SK-N-SH treated with all-trans-retinoic acid at 6 μM for 48 hours (cell line): ENCODE measurements around the gene OR4D6.

Source experiments
- ATAC-seq: fragments of 200-7000 bp; cut with Tn5 transposase; 3 replicates; pipeline ENCODE4 v1.9.1; 2020; ENCODE audit warnings: mild to moderate bottlenecking, moderate library complexity
- ARNTL ChIP-seq: fragments of 450-650 bp; formaldehyde crosslinking; IDR thresholded peaks from 2 replicates; pipeline ENCODE4 v1.5.0; 2020; ENCODE audit warnings: low read depth, mild to moderate bottlenecking, moderate library complexity, borderline replicate concordance
- BACH2 ChIP-seq: fragments of 250-450 bp; sonication (Bioruptor Pico); IDR thresholded peaks from 2 replicates; pipeline ENCODE4 v1.9.0; 2021; ENCODE audit warnings: mild to moderate bottlenecking, borderline replicate concordance
- CSDC2 ChIP-seq: fragments of 250-450 bp; sonication (Bioruptor Pico); IDR thresholded peaks from 2 replicates; pipeline ENCODE4 v1.5.0; 2020; ENCODE audit warnings: mild to moderate bottlenecking, moderate library complexity
- ESRRG ChIP-seq: fragments of 250-450 bp; sonication (Bioruptor Pico); IDR thresholded peaks from 2 replicates; pipeline ENCODE4 v1.6.1; 2021; ENCODE audit warnings: mild to moderate bottlenecking
- GLIS3 ChIP-seq: fragments of 250-450 bp; sonication (Bioruptor Pico); IDR thresholded peaks from 2 replicates; pipeline ENCODE4 v1.5.0; 2020; ENCODE audit warnings: mild to moderate bottlenecking, moderate library complexity
- ISL1 ChIP-seq: fragments of 250-450 bp; sonication (Bioruptor Pico); IDR thresholded peaks from 2 replicates; pipeline ENCODE4 v2.1.2; 2022; ENCODE audit warnings: mild to moderate bottlenecking, moderate library complexity
- OSR1 ChIP-seq: fragments of 250-450 bp; sonication (Bioruptor Pico); IDR thresholded peaks from 2 replicates; pipeline ENCODE4 v1.8.0; 2022; ENCODE audit warnings: moderate library complexity, mild to moderate bottlenecking, inconsistent platforms
- PPARA ChIP-seq: fragments of 250-450 bp; sonication (Bioruptor Pico); IDR thresholded peaks from 2 replicates; pipeline ENCODE4 v1.5.0; 2020; ENCODE audit warnings: mild to moderate bottlenecking, borderline replicate concordance
- RARB ChIP-seq: fragments of 250-450 bp; sonication (Bioruptor Pico); IDR thresholded peaks from 2 replicates; pipeline ENCODE4 v1.8.0; 2021; ENCODE audit warnings: mild to moderate bottlenecking, moderate library complexity
- SNAI2 ChIP-seq: fragments of 250-450 bp; sonication (Bioruptor Pico); IDR thresholded peaks from 2 replicates; pipeline ENCODE4 v1.5.0; 2020; ENCODE audit warnings: mild to moderate bottlenecking, moderate library complexity
- TCF4 ChIP-seq: fragments of 250-450 bp; sonication (Bioruptor Pico); IDR thresholded peaks from 2 replicates; pipeline ENCODE4 v1.8.0; 2021; ENCODE audit warnings: mild to moderate bottlenecking, moderate library complexity, borderline replicate concordance
- TOX ChIP-seq: fragments of 250-450 bp; sonication (Bioruptor Pico); IDR thresholded peaks from 2 replicates; pipeline ENCODE4 v1.8.0; 2021; ENCODE audit warnings: mild to moderate bottlenecking, moderate library complexity, borderline replicate concordance
- ZC3H10 ChIP-seq: fragments of 250-450 bp; sonication (Bioruptor Pico); IDR thresholded peaks from 2 replicates; pipeline ENCODE4 v1.5.1; 2021; ENCODE audit warnings: mild to moderate bottlenecking, moderate library complexity
- ZFP3 ChIP-seq: fragments of 250-450 bp; sonication (Bioruptor Pico); IDR thresholded peaks from 2 replicates; pipeline ENCODE4 v1.5.0; 2020; ENCODE audit warnings: mild to moderate bottlenecking, moderate library complexity
- ZFP30 ChIP-seq: fragments of 450-650 bp; formaldehyde crosslinking; IDR thresholded peaks from 2 replicates; pipeline ENCODE4 v1.5.0; 2022; ENCODE audit warnings: mild to moderate bottlenecking, moderate library complexity
- ZNF565 ChIP-seq: fragments of 450-650 bp; formaldehyde crosslinking; conservative IDR thresholded peaks from 2 replicates; pipeline ENCODE4 v1.5.0; 2020; ENCODE audit warnings: low read depth, mild to moderate bottlenecking, moderate library complexity
- ZNF70 ChIP-seq: fragments of 450-650 bp; formaldehyde crosslinking; IDR thresholded peaks from 2 replicates; pipeline ENCODE4 v1.5.0; 2020; ENCODE audit warnings: mild to moderate bottlenecking, moderate library complexity
- ZNF8 ChIP-seq: fragments of 450-650 bp; formaldehyde crosslinking; IDR thresholded peaks from 2 replicates; pipeline ENCODE4 v1.5.0; 2020; ENCODE audit warnings: mild to moderate bottlenecking, moderate library complexity
- TF ChIP-seq, protein P1 (sequence below): fragments of 250-450 bp; sonication (Bioruptor Pico); IDR thresholded peaks from 2 replicates; pipeline ENCODE4 v1.5.1; 2021; ENCODE audit warnings: mild to moderate bottlenecking, moderate library complexity
- TF ChIP-seq, protein P2 (sequence below): fragments of 250-450 bp; sonication (Bioruptor Pico); IDR thresholded peaks from 2 replicates; pipeline ENCODE4 v1.5.1; 2020; ENCODE audit warnings: low read depth, mild to moderate bottlenecking, moderate library complexity
- TF ChIP-seq, protein P3 (sequence below): fragments of 250-450 bp; sonication (Bioruptor Pico); IDR thresholded peaks from 2 replicates; pipeline ENCODE4 v1.5.0; 2020; ENCODE audit warnings: mild to moderate bottlenecking, moderate library complexity
- TF ChIP-seq, protein P4 (sequence below): fragments of 250-450 bp; sonication (Bioruptor Pico); IDR thresholded peaks from 2 replicates; pipeline ENCODE4 v1.8.0; 2021; ENCODE audit warnings: low read depth, mild to moderate bottlenecking, moderate library complexity, borderline replicate concordance
- TF ChIP-seq, protein P5 (sequence below): fragments of 250-450 bp; sonication (Bioruptor Pico); IDR thresholded peaks from 2 replicates; pipeline ENCODE4 v1.8.0; 2020; ENCODE audit warnings: mild to moderate bottlenecking, moderate library complexity, borderline replicate concordance

Gene OR4D6

DNA sequence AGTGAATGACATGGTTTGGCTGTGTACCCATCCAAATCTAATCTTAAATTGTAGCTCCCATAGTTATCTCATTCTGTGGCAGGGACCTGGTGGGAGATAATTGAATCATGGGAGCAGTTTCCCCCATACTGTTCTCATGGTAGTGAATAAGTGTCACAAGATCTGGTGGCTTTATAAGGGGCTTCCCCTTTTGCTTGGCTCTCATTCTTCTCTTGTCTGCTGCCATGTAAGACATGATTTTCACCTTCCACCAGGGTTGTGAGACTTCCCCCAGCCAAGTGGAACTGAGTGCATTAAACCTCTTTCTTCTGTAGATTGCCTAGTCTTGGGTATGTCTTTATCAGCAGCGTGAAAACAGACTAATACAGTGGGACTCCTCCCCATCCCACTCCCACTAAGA, 41.6 kb upstream of the OR4D6 start:
- TF ChIP-seq ARNTL (CRISPR knock-in tag) = no peak
- no peak for TF ChIP-seq RARB (CRISPR knock-in tag)
- TF ChIP-seq SNAI2 (CRISPR knock-in tag) = no peak
- no peak for TF ChIP-seq ZFP3 (CRISPR knock-in tag)
- no peak for TF ChIP-seq ZNF565
- TF ChIP-seq ZFP30 (CRISPR knock-in tag) = no peak
- no peak for TF ChIP-seq BACH2 (CRISPR knock-in tag)
- TF ChIP-seq, protein P1, sequence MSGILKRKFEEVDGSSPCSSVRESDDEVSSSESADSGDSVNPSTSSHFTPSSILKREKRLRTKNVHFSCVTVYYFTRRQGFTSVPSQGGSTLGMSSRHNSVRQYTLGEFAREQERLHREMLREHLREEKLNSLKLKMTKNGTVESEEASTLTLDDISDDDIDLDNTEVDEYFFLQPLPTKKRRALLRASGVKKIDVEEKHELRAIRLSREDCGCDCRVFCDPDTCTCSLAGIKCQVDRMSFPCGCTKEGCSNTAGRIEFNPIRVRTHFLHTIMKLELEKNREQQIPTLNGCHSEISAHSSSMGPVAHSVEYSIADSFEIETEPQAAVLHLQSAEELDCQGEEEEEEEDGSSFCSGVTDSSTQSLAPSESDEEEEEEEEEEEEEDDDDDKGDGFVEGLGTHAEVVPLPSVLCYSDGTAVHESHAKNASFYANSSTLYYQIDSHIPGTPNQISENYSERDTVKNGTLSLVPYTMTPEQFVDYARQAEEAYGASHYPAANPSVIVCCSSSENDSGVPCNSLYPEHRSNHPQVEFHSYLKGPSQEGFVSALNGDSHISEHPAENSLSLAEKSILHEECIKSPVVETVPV = no peak
- TF ChIP-seq OSR1 (CRISPR knock-in tag) = no peak
- no peak for TF ChIP-seq PPARA (CRISPR knock-in tag)
- TF ChIP-seq, protein P2, sequence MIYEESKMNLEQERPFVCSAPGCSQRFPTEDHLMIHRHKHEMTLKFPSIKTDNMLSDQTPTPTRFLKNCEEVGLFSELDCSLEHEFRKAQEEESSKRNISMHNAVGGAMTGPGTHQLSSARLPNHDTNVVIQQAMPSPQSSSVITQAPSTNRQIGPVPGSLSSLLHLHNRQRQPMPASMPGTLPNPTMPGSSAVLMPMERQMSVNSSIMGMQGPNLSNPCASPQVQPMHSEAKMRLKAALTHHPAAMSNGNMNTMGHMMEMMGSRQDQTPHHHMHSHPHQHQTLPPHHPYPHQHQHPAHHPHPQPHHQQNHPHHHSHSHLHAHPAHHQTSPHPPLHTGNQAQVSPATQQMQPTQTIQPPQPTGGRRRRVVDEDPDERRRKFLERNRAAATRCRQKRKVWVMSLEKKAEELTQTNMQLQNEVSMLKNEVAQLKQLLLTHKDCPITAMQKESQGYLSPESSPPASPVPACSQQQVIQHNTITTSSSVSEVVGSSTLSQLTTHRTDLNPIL = no peak
- TF ChIP-seq CSDC2 (CRISPR knock-in tag) = no peak
- TF ChIP-seq, protein P3, sequence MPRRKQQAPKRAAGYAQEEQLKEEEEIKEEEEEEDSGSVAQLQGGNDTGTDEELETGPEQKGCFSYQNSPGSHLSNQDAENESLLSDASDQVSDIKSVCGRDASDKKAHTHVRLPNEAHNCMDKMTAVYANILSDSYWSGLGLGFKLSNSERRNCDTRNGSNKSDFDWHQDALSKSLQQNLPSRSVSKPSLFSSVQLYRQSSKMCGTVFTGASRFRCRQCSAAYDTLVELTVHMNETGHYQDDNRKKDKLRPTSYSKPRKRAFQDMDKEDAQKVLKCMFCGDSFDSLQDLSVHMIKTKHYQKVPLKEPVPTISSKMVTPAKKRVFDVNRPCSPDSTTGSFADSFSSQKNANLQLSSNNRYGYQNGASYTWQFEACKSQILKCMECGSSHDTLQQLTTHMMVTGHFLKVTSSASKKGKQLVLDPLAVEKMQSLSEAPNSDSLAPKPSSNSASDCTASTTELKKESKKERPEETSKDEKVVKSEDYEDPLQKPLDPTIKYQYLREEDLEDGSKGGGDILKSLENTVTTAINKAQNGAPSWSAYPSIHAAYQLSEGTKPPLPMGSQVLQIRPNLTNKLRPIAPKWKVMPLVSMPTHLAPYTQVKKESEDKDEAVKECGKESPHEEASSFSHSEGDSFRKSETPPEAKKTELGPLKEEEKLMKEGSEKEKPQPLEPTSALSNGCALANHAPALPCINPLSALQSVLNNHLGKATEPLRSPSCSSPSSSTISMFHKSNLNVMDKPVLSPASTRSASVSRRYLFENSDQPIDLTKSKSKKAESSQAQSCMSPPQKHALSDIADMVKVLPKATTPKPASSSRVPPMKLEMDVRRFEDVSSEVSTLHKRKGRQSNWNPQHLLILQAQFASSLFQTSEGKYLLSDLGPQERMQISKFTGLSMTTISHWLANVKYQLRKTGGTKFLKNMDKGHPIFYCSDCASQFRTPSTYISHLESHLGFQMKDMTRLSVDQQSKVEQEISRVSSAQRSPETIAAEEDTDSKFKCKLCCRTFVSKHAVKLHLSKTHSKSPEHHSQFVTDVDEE (CRISPR knock-in tag) = no peak
- TF ChIP-seq GLIS3 (CRISPR knock-in tag) = no peak
- TF ChIP-seq ZC3H10 = no peak
- TF ChIP-seq TOX (CRISPR knock-in tag) = no peak
- no peak for TF ChIP-seq ZNF8 (CRISPR knock-in tag)
- TF ChIP-seq ESRRG (CRISPR knock-in tag) = no peak
- TF ChIP-seq, protein P4, sequence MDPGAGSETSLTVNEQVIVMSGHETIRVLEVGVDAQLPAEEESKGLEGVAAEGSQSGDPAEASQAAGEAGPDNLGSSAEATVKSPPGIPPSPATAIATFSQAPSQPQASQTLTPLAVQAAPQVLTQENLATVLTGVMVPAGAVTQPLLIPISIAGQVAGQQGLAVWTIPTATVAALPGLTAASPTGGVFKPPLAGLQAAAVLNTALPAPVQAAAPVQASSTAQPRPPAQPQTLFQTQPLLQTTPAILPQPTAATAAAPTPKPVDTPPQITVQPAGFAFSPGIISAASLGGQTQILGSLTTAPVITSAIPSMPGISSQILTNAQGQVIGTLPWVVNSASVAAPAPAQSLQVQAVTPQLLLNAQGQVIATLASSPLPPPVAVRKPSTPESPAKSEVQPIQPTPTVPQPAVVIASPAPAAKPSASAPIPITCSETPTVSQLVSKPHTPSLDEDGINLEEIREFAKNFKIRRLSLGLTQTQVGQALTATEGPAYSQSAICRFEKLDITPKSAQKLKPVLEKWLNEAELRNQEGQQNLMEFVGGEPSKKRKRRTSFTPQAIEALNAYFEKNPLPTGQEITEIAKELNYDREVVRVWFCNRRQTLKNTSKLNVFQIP (CRISPR knock-in tag) = no peak
- no peak for TF ChIP-seq TCF4
- no peak for ATAC-seq

DNA sequence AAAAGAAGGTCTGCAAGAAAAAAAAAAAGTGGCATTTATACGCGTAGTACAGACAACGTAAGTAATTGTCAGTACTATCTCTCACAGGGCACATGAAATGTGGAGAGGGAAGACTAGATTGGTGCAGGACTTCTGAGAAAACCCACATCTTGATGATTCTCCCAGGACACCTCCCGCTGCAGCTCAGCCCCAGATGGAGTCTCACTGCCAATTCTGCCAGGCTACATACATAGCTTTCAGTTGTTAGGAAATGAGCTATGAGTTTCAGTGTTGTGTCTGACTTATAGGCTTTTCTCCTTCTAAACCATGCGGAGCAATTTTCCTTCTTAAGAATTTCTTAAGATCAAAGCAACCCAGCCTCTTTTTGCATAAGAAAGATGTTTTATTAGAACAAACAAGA, 40.1 kb upstream of the OR4D6 start:
- no peak for ATAC-seq
- TF ChIP-seq ZFP30 (CRISPR knock-in tag) = no peak
- TF ChIP-seq TOX (CRISPR knock-in tag) = no peak
- no peak for TF ChIP-seq GLIS3 (CRISPR knock-in tag)
- TF ChIP-seq CSDC2 (CRISPR knock-in tag) = no peak
- no peak for TF ChIP-seq TCF4
- TF ChIP-seq OSR1 (CRISPR knock-in tag) = no peak
- no peak for TF ChIP-seq ISL1 (CRISPR knock-in tag)
- no peak for TF ChIP-seq ZNF70 (CRISPR knock-in tag)
- no peak for TF ChIP-seq ZNF8 (CRISPR knock-in tag)
- TF ChIP-seq SNAI2 (CRISPR knock-in tag) = no peak
- no peak for TF ChIP-seq ESRRG (CRISPR knock-in tag)
- TF ChIP-seq, protein P5, sequence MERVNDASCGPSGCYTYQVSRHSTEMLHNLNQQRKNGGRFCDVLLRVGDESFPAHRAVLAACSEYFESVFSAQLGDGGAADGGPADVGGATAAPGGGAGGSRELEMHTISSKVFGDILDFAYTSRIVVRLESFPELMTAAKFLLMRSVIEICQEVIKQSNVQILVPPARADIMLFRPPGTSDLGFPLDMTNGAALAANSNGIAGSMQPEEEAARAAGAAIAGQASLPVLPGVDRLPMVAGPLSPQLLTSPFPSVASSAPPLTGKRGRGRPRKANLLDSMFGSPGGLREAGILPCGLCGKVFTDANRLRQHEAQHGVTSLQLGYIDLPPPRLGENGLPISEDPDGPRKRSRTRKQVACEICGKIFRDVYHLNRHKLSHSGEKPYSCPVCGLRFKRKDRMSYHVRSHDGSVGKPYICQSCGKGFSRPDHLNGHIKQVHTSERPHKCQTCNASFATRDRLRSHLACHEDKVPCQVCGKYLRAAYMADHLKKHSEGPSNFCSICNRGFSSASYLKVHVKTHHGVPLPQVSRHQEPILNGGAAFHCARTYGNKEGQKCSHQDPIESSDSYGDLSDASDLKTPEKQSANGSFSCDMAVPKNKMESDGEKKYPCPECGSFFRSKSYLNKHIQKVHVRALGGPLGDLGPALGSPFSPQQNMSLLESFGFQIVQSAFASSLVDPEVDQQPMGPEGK (CRISPR knock-in tag) = no peak
- no peak for TF ChIP-seq BACH2 (CRISPR knock-in tag)
- no peak for TF ChIP-seq PPARA (CRISPR knock-in tag)
- TF ChIP-seq, protein P4 (CRISPR knock-in tag) = no peak
- TF ChIP-seq ARNTL (CRISPR knock-in tag) = no peak
- TF ChIP-seq, protein P3 (CRISPR knock-in tag) = no peak
- TF ChIP-seq RARB (CRISPR knock-in tag) = no peak
- TF ChIP-seq, protein P2 = no peak
- no peak for TF ChIP-seq ZNF565
